Subcutaneous preadipocyte (primary cell): Measurements from ENCODE around the gene CSTF2T. TPM values are rescaled to one million over a fixed set of nuclear protein-coding genes. Genes with fewer than 3 reads are reported as not detected.

ENCODE experiments used
- total RNA-seq: library from RNA; depleted of rRNA; stranded (reverse); fragments of >200 nt; gene quantifications from 2 replicates; pipeline ENCODE4 v1.2.3, GENCODE V29; 2012

Gene CSTF2T
- total RNA-seq: 20.9 and 24.2 TPM in 2 replicates

GRCh38 chr10:51699475-51700227 is at the start of gene CSTF2T:
TSS of gene CSTF2T (minus strand) at chr10:51699595. CDS start at chr10:51699549, 46 bp downstream.

